ENCODE data around the gene VDAC2.
A peak's percentile ranks its signal among the peaks of the same experiment; 100 is the strongest.

Gene VDAC2

DNA sequence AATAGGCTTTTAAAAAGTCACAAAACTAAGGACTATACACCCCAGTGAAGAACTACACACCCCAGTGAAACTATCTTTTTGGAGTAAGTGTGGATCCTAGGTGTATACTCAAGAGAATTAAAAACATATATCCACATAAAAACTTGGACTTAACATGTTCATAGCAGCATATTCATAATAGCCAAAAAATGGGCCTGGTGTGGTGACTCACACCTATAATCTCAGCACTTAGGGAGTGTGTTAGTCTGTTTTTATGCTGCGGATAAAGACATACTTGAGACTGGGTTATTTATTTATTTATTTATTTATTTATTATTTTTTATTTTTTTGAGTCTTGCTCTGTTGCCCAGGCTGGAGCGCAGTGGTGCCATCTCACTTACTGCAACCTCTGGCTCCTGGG is 44.1 kb downstream of the VDAC2 start:
- no peak for DNase-seq

DNA sequence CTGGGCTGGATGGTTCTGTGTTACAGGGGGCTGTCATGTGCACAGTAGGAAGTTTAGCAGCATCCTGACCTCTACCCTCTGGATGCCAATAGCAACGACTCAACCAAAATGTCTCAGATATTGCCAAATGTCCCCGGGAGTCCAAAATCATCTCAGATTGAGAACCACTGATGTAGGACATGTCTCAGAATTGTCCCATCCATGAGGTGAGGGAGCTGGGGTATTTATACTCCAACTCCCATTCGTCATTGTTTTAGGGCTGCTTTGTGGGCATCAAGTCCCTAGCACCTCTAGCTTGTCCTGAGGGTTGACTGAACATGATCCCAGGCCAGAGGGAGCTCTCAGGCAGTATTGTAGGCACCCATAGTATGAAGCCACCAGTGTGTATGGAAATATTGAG is 50.4 kb downstream of the VDAC2 start:
- no peak for DNase-seq

DNA sequence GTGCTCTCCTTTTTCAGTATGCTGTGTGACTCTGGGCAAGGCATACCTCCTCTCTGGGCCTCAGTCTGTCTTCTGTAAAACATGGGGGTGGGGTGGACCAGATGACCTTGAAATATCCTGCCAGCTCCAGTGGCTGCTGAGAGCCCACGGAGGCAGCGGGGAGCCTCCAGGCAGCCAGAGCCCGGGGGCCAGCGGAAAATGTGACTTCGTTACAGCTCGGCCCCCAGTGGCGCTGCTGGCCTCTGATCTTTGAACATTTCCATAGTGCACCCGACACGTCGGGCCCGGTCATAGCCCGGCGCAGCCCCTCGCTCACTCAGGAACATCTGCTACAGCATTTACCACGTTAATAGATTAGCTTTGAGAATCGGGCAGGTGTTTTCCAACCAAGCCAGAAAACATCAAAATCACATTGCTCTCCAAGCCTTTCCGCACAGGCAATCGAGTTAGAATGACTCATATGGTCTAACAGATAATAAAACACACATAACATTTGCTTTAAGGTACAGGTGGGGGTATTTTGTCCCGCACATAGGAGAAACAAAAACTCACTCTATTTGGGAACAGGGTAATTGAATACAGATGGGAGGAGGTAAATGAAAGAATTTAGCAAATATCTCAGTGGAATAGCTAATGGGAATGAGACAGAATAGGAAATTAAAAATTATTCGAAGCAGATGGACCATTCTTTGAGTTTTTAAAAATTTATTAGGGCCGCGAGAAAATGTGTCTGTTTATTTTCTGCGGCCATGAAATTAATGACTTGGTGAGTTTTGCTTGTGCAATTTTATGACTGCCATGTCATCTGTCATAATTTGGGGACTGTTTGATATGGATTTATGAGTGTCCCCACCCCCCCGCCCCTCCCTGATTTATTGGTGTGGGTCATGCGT is 51.5 kb downstream of the VDAC2 start:
- DNase-seq, result peak; percentile 23

DNA sequence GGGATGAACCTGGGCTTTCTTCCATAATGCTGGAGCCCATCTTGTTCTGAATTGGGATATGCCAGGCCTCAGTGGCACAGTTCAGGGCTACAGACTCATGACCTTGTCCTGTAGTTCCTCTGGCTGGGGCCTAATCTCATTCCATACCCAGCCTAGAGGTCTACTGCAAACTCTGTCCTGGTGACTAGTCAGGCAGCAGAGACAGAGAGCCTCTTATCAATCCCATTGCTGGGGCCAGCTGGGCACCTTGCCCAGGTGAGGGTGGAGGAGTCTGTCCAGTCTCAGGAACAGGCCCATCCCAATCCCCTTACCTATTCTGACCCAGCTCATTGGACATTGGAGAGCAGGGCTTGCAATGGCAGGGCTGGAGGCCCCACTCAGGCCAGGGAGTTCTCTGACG is 53.2 kb downstream of the VDAC2 start:
- no peak for DNase-seq

DNA sequence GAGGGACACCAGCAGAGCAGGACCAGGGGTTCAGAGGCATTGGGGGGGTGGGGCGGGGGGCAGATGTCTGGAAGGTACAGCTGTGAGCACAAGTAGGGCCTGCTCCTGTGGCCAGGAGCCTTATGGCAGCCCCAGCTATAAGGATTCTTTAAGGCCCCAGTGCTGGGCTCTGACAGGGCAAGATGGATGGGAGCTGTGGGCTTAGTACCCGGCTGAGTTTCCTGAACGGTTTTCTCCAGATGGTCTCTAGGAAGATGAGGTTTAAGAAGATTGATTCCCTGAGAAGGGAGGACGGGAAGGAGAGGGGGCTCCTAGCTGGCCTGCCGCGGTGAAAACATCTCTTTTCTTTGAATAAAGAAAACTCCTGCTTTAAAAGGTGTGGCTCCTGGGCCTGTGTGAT is 55.3 kb downstream of the VDAC2 start:
- DNase-seq, result no peak

DNA sequence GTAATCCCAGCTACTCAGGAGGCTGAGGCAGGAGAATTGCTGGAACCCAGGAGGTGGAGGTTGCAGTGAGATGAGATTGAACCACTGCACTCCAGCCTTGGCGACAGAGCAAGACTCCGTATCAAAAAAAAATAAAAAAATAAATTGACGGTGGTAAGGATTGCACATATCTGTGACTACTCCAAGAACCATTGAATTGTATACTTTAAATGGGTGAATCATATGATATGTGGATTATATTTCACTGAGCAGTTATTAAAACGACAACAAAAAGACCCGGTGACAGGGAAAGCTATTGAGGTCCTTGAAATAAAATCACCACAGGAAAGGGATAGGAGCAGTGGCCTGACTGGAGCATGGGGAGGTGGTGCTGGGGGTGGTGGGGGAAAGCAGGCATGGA is 56.3 kb downstream of the VDAC2 start:
- DNase-seq, result no peak

DNA sequence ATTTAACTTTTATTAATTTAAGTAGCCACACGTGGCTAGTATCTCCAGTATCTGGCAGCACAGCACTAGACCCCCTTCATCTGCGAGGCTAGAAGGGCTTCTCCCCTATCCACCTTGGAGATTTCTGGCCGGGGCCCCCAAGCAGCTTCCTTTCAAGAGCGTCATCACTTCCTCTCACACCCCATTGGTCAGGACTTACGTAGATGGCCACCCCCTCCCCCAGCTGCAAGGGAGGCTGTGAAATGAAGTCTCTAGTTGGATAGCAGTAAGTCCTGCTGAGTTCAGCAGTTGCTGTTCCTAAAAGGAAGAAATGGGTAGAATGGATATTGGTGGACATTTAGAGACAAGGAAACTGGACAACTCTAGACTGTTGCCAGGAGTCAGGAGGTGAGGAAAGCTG is 59.0 kb downstream of the VDAC2 start:
- no peak for DNase-seq

DNA sequence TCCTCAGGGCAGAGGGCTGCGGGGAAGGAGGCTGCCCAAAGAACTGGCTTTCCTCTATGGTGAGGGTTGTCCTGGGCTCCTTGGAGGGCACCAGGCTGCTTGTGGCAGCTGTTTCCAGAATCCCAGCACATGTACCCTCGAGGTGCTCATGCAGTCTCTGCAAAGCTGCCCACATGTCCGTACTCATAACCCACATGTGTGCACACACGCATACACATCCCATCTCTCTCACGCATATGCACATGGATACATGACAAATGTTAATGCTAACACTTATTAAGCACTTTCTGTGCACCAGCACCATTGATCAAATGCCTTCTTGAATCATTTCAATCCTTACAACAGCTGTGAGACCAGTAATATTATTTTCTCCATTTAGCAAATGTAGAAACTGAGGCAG is 61.5 kb downstream of the VDAC2 start:
- no peak for DNase-seq

DNA sequence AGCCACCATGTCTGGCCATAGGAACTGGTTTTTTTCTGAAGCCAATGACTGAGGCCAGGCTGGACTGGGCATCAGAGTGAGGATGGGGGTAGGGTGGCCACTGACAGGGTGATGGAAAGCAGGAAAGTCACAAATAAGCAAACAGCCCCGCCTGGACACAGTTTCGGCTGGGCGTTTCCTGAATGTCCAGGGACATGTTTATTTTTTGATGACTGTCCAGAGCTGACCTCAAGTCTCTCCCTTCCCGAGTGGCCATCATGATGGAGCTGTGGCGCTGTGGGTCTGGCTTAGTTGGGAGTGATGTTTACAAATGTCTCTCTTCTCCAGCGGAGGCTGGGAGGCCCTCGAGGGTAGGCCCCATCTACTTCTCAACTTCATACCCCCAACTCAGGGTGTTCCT is 62.3 kb downstream of the VDAC2 start:
- DNase-seq, result no peak

DNA sequence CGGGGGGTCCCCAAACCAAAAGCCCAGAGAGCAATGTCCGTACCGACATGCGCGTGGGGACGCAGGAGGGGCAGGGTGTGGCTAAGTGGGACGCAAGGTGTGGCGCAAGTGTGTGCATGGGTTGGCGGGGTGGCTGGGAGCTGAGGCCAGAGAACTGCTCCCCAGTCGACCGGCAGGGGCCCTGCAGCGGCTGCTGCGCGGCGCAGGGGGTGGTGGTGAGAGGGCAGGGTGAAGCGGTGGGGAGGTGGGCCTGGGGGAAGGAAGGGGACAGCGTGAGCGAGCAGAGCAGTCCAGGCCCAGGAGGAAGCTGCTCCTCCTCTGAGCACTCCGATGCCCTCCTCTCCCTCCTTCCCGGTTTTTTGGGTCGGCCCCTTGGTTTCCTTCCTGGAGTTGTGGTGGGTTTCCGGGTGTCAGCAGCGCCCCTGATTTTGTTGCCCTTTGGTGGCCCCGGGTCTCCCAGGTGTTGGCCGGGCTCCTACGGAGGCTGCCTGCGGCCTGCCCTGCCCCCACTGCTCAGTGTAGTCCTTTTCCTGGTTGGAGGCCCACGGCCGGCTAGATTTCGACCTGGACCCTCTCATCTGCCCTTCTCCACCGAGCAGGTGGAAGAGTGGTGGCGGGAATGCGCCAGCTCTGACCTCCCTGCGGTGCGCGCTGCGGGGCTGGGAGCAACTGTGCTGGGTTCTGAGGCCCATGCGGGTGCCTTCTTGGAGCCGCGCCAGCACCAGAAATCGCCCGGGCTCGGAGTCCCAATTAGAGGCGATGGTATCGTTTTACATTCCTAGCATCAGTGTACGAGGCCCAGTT is 65.7 kb downstream of the VDAC2 start:
- DNase-seq, result no peak

DNA sequence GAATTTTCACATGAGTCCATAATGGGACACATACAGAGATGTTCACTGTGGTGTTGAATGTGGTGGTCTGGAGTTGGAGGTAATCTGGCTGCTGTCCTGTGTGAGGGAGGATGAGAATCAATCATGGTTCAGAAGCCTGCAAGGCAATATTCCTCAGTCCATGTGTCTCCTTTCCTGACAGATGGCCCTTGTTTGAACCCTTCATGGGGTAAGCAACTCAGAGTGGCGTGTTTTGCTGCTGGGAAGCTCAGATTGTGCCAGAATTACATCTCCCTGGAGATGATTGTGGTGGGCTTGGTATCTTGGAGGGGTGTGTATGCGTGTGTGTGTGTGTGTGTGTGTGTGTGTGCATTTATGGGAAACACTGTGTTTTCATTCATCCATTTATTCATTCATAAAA is 69.6 kb downstream of the VDAC2 start:
- no peak for DNase-seq

Data from SHP77 treated with DMSO at 0.1 percent for 48 hours (cell line).